HG03039 (cell line): ENCODE data around the gene RNF114.
"Not testable (repeated sequence)": the region's sequence is repeated elsewhere in the genome, so short reads cannot be mapped to it uniquely, and the experiment has no call there.

Experiments used
- ATAC-seq: cut with Tn5 transposase; IDR thresholded peaks from one replicate; pipeline ENCODE4 v1.9.1; 2021; ENCODE audit warnings: mild to moderate bottlenecking, moderate library complexity; ENCODE audit not compliant: unreplicated experiment

RNF114 gene

GRCh38 chr20:49936153-49937026 lies at the start of gene RNF114:
RNF114 (plus strand) TSS chr20:49936397; CDS start chr20:49936413, 16 bp downstream.
- ATAC-seq = peak; percentile 63

- ATAC-seq = no peak
These were observed 49.5 kb upstream of the RNF114 start for GRCh38 chr20:49886571-49887213.

GRCh38 chr20:49887251-49888211 lies 48.7 kb upstream of the RNF114 start:
- ATAC-seq = no peak

- ATAC-seq = no peak
These were observed 47.8 kb upstream of the RNF114 start for GRCh38 chr20:49888212-49889000.

- ATAC-seq = no peak
These were observed 46.9 kb upstream of the RNF114 start for GRCh38 chr20:49889001-49889934.

GRCh38 chr20:49889935-49890333 lies 46.3 kb upstream of the RNF114 start:
- no peak for ATAC-seq

GRCh38 chr20:49890471-49891361 lies 45.5 kb upstream of the RNF114 start:
- ATAC-seq = no peak

GRCh38 chr20:49891476-49892110 lies 44.6 kb upstream of the RNF114 start:
- no peak for ATAC-seq

GRCh38 chr20:49892260-49892659 lies 43.9 kb upstream of the RNF114 start:
- ATAC-seq = no peak

GRCh38 chr20:49892817-49893216 lies 43.4 kb upstream of the RNF114 start:
- no peak for ATAC-seq

- ATAC-seq = no peak
These were observed 42.7 kb upstream of the RNF114 start for GRCh38 chr20:49893242-49894072.

- ATAC-seq = no peak
These were observed 42.1 kb upstream of the RNF114 start for GRCh38 chr20:49894073-49894470.

GRCh38 chr20:49895474-49896093 lies 40.6 kb upstream of the RNF114 start:
- ATAC-seq = not testable (repeated sequence)

GRCh38 chr20:49896204-49896603 lies 40.0 kb upstream of the RNF114 start:
- no peak for ATAC-seq

GRCh38 chr20:49899541-49900383 lies 36.4 kb upstream of the RNF114 start:
- no peak for ATAC-seq
